GM23248 (cell line): ENCODE results near the gene ARFGAP3. TPM values are rescaled to one million over a fixed set of nuclear protein-coding genes. Genes with fewer than 3 reads are reported as not detected.

Experiments
- DNase-seq: peaks from one replicate; pipeline ENCODE4 v3.0.0-alpha.2; 2015
- H2AFZ ChIP-seq: fragments of 200-600 bp; sonication (generic); 2 replicates; pipeline ENCODE4 v1.6.1; 2016; ENCODE audit warnings: antibody characterized with exemption
- H3F3A ChIP-seq: fragments of 200-600 bp; sonication (generic); 2 replicates; pipeline ENCODE4 v1.6.1; 2016; ENCODE audit warnings: mild to moderate bottlenecking, antibody characterized with exemption, mixed run types; ENCODE audit not compliant: insufficient read depth
- H3K27ac ChIP-seq: fragments of 200-600 bp; sonication (generic); 2 replicates; pipeline ENCODE4 v1.5.1; 2016; ENCODE audit warnings: mild to moderate bottlenecking
- H3K27me3 ChIP-seq: fragments of 200-600 bp; sonication (generic); replicated peaks from 2 replicates; pipeline ENCODE4 v1.6.1; 2016; ENCODE audit warnings: mild to moderate bottlenecking; ENCODE audit not compliant: insufficient read depth
- H3K36me3 ChIP-seq: fragments of 200-600 bp; sonication (generic); 2 replicates; pipeline ENCODE4 v1.6.1; 2016; ENCODE audit warnings: low read depth, mild to moderate bottlenecking
- H3K4me1 ChIP-seq: fragments of 200-600 bp; sonication (generic); 2 replicates; pipeline ENCODE4 v1.6.1; 2016; ENCODE audit warnings: mild to moderate bottlenecking; ENCODE audit not compliant: insufficient read depth
- H3K4me2 ChIP-seq: fragments of 200-600 bp; sonication (generic); one replicate; pipeline ENCODE4 v1.6.1; 2016; ENCODE audit warnings: mild to moderate bottlenecking; ENCODE audit not compliant: unreplicated experiment
- H3K4me3 ChIP-seq: fragments of 200-600 bp; sonication (generic); 2 replicates; pipeline ENCODE4 v1.5.1; 2016; ENCODE audit warnings: mild to moderate bottlenecking
- H3K79me2 ChIP-seq: fragments of 200-600 bp; sonication (generic); 2 replicates; pipeline ENCODE4 v1.6.1; 2016; ENCODE audit warnings: mild to moderate bottlenecking; ENCODE audit not compliant: insufficient read depth
- H3K9ac ChIP-seq: fragments of 200-600 bp; sonication (generic); 2 replicates; pipeline ENCODE4 v1.6.1; 2016; ENCODE audit warnings: mild to moderate bottlenecking
- H3K9me2 ChIP-seq: fragments of 200-600 bp; sonication (generic); 2 replicates; pipeline ENCODE4 v1.6.1; 2016; ENCODE audit warnings: mixed run types, mild to moderate bottlenecking, moderate library complexity; ENCODE audit not compliant: insufficient read depth
- H3K9me3 ChIP-seq: fragments of 200-600 bp; sonication (generic); one replicate; pipeline ENCODE4 v1.6.1; 2017; ENCODE audit warnings: low read depth
- H4K20me1 ChIP-seq: fragments of 200-600 bp; sonication (generic); 2 replicates; pipeline ENCODE4 v1.6.0; 2016; ENCODE audit not compliant: insufficient read depth
- EZH2 ChIP-seq: fragments of 200-600 bp; sonication (generic); IDR thresholded peaks from 2 replicates; pipeline ENCODE4 v1.6.1; 2018; ENCODE audit warnings: antibody characterized with exemption, mild to moderate bottlenecking; ENCODE audit not compliant: insufficient read depth, poor library complexity, severe bottlenecking
- EZH2phosphoT487 ChIP-seq: fragments of 200-600 bp; sonication (generic); IDR thresholded peaks from 2 replicates; pipeline ENCODE4 v1.6.1; 2018; ENCODE audit warnings: antibody characterized with exemption, moderate library complexity, mild to moderate bottlenecking, low read depth; ENCODE audit not compliant: insufficient read depth
- WGBS, 2 experiments: methylation state at CpG; one replicate each; pipeline ENCODE4 v1.1.6; 2015 to 2017; ENCODE audit warnings: low lambda C conversion rate in 2 of 2, low coverage in 1 of 2; ENCODE audit errors: missing lambda C conversion rate in 2 of 2; 5-methylcytosine and 5-hydroxymethylcytosine counted together
- in situ Hi-C: fragments of 300-500 bp; cut with MboI; formaldehyde crosslinking; loops from 2 replicates; pipeline ENCODE4 v1.15.0; 2020
- polyA plus RNA-seq: library from polyadenylated mRNA; unstranded; fragments of >200 nt; fragmentation: Nextera tagmentation; extraction: Ambion mirVana; gene quantifications from 2 replicates; pipeline ENCODE4 v1.2.1, GENCODE V29; 2016
- total RNA-seq: library from RNA; depleted of rRNA; stranded (reverse); fragments of >200 nt; shearing (Covaris generic); gene quantifications from 2 replicates; pipeline ENCODE4 v1.2.3, GENCODE V29; 2014

Gene ARFGAP3
- total and polyA plus RNA-seq, 2 experiments from 2014 or later = 81.5 to 96.8 TPM

DNA sequence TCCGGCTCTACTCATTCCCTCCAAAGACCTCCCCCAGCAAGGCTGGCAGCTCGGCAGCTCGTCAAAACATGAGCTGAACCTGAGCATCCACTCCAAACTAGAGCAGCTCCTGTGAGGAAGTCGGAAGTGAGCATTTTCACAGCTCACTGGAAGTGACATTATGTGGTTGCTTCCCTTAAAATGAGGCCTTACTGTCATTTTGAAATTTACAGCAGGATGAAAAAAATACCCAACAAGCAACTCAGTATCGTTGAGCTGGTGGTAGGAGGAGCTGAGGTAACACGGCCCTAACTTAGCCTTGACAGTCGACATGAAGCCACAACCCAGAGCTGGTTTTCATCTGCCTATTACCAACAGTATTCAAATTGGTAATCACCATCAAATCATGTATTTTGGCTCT, 38.0 kb upstream of the ARFGAP3 start:
- H3K4me2 ChIP-seq = no peak overlapping the region
- H3K9ac ChIP-seq = no peak overlapping the region
- H3K27me3 ChIP-seq = no peaks in the 10 kb centered on the region
- no peak overlapping the region for H3K27ac ChIP-seq
- no peak overlapping the region for H3K4me3 ChIP-seq
- H3K79me2 ChIP-seq = peaks cover 78% of the 10 kb centered on the region
- H2AFZ ChIP-seq = no peak overlapping the region
- H3K9me2 ChIP-seq = no peaks in the 10 kb centered on the region
- H4K20me1 ChIP-seq = no peaks in the 10 kb centered on the region
- DNase-seq = no peak
- H3K36me3 ChIP-seq = no peaks in the 10 kb centered on the region; the same call in 1 of the 2 replicates
- 48 to 56% methylated on average over 7 of the region's 7 CpGs for WGBS, 2 experiments
- H3K4me1 ChIP-seq = no peaks in the 10 kb centered on the region
- no peaks in the 10 kb centered on the region for H3F3A ChIP-seq
- in situ Hi-C loops = no loop called here
- TF ChIP-seq EZH2 = no peak
- no peak for TF ChIP-seq EZH2phosphoT487
- H3K9me3 ChIP-seq = no peaks in the 10 kb centered on the region

DNA sequence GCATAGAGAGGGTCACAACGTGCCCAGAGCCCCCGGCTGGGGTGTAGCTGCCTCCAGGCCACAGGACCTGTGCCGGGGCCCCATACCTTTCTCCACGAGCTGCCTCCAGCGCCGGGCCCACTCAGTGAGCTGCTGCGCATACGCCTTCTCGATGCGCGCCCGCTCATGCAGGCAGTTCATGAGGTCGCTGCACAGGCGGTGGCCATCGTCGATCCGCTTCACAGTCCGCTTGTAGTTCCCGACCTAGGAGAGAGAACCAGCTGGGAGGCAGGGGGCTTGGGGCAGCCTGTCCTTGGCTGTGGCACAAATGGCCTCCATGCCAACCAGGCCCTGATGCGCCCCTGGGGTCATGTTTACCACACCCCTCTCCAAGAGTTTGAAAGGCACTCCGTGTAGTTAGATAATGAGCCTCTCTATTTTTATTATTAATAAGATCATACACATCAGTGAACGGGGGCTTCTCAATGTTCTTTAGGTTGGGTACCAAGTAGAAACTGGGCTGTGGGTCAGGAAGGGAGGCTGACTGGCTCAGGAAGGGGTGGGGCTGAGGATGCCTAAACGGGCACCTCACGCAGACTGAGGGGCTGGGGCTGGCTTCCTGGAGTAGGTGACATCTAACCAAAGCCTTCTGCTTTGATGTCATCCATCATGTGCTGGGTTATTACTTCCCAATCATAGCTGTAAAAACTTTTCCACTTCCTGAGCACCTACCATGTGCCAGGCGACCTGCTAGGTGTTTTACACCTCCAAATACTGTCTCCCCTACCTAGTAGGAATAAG, 36.5 kb upstream of the ARFGAP3 start:
- Histone ChIP-seq H3K9ac (no peak overlapping the region), H3K4me1 (no peaks in the 10 kb centered on the region), H3K36me3 (peaks cover 4% of the 10 kb centered on the region; the same call in 1 of the 2 replicates), H3K27ac (no peak overlapping the region), H3K9me3 (no peaks in the 10 kb centered on the region), H3K9me2 (no peaks in the 10 kb centered on the region), H3F3A (no peaks in the 10 kb centered on the region), H2AFZ (no peak overlapping the region), H3K79me2 (peaks cover 62% of the 10 kb centered on the region), H3K27me3 (no peaks in the 10 kb centered on the region), H4K20me1 (no peaks in the 10 kb centered on the region), H3K4me3 (no peak overlapping the region), H3K4me2 (no peak overlapping the region)
- in situ Hi-C loops = no loop called here
- DNase-seq = no peak
- WGBS, 2 experiments = 98 to 99% methylated on average over 25 of the region's 25 CpGs
- TF ChIP-seq EZH2 (no peak), EZH2phosphoT487 (no peak)

- H3K79me2 ChIP-seq = peaks cover 54% of the 10 kb centered on the region
- no peak for DNase-seq
- no peaks in the 10 kb centered on the region for H3K4me1 ChIP-seq
- no peak overlapping the region for H2AFZ ChIP-seq
- in situ Hi-C loops = no loop called here
- peaks cover 10% of the 10 kb centered on the region; the same call in 1 of the 2 replicates for H3K36me3 ChIP-seq
- H3K9ac ChIP-seq = no peak overlapping the region
- no peak for TF ChIP-seq EZH2phosphoT487
- no peak for TF ChIP-seq EZH2
- no peak overlapping the region for H3K4me2 ChIP-seq
- WGBS, 2 experiments = 96 to 97% methylated on average over 10 of the region's 10 CpGs
- no peak overlapping the region for H3K4me3 ChIP-seq
- H3K27me3 ChIP-seq = no peaks in the 10 kb centered on the region
- no peaks in the 10 kb centered on the region for H3K9me2 ChIP-seq
- no peaks in the 10 kb centered on the region for H4K20me1 ChIP-seq
- no peak overlapping the region for H3K27ac ChIP-seq
- no peaks in the 10 kb centered on the region for H3F3A ChIP-seq
- H3K9me3 ChIP-seq = no peaks in the 10 kb centered on the region
These were observed 35.7 kb upstream of the ARFGAP3 start for GRCh38 chr22:42892571-42893316.

DNA sequence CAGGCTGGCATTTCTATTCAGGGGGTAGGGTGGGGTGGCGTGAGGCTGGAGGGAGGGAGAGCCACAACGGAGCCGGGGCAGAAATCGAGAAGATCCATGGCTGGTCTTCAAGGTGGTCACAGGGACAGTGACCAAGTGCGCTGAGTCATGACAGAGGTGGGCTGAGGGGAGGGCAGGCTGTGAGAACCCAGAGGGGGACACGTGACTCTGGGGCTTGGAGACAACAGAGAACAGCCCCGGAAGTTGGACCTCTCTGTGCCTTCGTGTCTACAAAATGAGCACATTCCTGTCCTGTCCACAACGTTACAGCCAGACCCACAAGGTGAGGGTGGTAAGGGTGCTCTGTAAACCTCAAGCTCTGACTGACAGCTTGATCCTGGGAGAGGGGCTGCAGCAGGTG, 35.1 kb upstream of the ARFGAP3 start:
- H3K36me3 ChIP-seq = peaks cover 10% of the 10 kb centered on the region; the same call in 1 of the 2 replicates
- no peaks in the 10 kb centered on the region for H3K9me2 ChIP-seq
- no peak overlapping the region for H3K4me3 ChIP-seq
- H4K20me1 ChIP-seq = no peaks in the 10 kb centered on the region
- H3K9me3 ChIP-seq = no peaks in the 10 kb centered on the region
- H3K79me2 ChIP-seq = peaks cover 48% of the 10 kb centered on the region
- in situ Hi-C loops = no loop called here
- H3K9ac ChIP-seq = no peak overlapping the region
- H3F3A ChIP-seq = no peaks in the 10 kb centered on the region
- no peak for DNase-seq
- no peak overlapping the region for H3K4me2 ChIP-seq
- no peak overlapping the region for H2AFZ ChIP-seq
- WGBS, 2 experiments = 91 to 98% methylated on average over 8 to 9 of the region's 9 CpGs
- no peaks in the 10 kb centered on the region for H3K27me3 ChIP-seq
- TF ChIP-seq EZH2 (no peak), EZH2phosphoT487 (no peak)
- H3K27ac ChIP-seq = no peak overlapping the region
- H3K4me1 ChIP-seq = no peaks in the 10 kb centered on the region
